ENCODE measurements around the gene EZH2. TPM values are rescaled to one million over a fixed set of nuclear protein-coding genes. Genes with fewer than 3 reads are reported as not detected.
A peak's percentile ranks its signal among the peaks of the same experiment; 100 is the strongest.

EZH2 gene
- total and polyA plus RNA-seq, 2 donors (not counting 3 experiments of a cell fraction or from before 2014, with no cell fraction given): 16.9 to 33.4 TPM

DNA sequence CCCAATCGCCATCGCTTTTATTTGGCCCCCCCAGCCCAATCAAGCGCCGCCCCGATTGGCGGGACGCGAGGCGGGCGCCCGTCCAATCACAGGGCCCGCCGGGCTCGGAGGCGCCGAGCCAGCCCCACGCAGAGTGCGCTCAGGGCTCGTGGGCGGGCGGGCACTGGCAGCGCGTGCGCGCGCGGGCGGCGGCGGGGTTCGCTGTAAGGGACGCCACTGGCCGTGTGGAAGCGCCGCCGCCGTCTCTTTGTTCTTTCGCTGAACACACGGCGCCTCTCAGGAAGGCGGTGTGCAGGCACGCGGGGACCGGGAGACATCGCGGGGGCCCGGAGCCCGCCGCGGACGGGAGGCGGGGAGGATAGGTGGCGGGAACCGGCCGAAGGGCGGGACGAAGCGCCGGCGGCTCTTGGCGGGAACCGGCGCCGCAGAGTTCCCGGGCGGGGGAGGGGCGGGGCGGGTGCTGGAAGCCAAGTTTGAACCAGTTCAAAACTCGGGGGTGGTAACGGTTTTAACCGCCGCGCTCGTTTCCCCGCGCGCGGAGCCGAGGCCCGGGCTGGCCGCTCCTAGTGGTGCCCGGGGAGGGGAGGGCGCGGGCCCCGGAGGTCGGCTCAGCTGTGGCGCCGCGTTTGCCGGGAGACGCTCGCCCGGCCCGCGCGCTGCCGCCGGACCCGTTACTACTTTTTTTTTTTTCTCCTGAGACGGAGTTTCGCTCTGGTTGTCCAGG, 370 bp upstream of the EZH2 start:
- TF ChIP-seq FOS (IDR thresholded peaks at IDR 0.05; ENCODE audit: borderline replicate concordance, insufficient read depth, low read length) (no peak), GATA2 (IDR thresholded peaks at IDR 0.05; ENCODE audit: insufficient read depth, insufficient read length, low read depth, low read length) (no peak), POLR2AphosphoS5 (IDR thresholded peaks at IDR 0.05; ENCODE audit: insufficient read depth, low read depth, low read length) (peak; percentile 69), POLR2A (IDR thresholded peaks at IDR 0.05; ENCODE audit: low read depth, low read length) (peak; percentile 72)
- BruUV-seq (replicated peaks): no TSS peak

DNA sequence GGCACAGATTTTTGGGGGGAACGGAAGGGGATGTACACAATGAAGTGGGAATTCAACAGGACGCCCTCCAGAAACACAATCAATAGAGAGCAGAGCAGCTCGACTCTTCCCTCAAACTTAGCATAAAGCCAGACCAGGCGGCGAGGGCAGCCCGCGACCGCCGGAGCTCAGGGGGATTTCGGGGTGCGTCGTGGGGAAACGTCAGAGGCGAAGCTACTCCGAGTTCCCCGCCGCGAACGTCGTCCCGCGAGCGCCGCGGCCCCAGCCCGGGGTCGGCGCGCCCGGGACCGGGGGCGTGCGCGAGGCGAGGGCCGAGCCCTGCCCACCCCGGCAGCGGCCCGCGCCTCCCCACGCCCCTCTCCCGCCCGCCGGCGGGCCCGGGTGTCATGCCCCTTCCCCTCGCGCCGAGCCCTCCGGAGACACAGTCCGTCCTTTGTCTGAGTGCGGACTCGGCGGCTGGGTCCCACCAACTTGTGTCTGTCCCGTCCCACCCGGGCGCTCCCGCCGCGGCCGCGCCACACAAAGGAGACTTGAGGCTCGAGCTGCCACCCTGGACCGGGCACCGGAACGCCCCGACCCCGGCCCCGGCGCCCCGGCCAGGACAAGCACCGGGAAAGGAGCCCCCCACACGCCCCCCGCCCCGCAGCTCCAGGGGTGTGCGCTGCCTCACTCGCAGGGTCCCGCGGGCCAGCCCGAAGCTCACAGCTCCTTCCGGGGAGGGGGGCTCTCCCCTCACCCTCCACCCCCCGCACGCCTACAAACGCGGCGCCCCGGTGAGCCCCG, 634 bp downstream of the EZH2 start:
- peak overlapping the region; percentile 85 for H2AFZ ChIP-seq (ENCODE audit: low read depth, low read length)
- DNase-seq (ENCODE audit: low read depth, low spot score) (peak; percentile 13), FAIRE-seq (no peak)
- H3K36me3 ChIP-seq (ENCODE audit: control insufficient read depth in 2 of 2, extremely low read depth in 1 of 2, insufficient read depth in 2 of 2, low read length in 2 of 2): no peaks in the 10 kb centered on the region
- peak overlapping the region; percentile 99 for H3K4me2 ChIP-seq (ENCODE audit: insufficient read depth, low read length)
- no peaks in the 10 kb centered on the region for H3K27me3 ChIP-seq (ENCODE audit: control insufficient read depth in 2 of 2, insufficient read depth in 2 of 2, low read length in 2 of 2)
- peak overlapping the region; percentile 92 for H3K9ac ChIP-seq (replicated peaks; ENCODE audit: extremely low read depth, insufficient read depth, low read length)
- CTCF ChIA-PET: interaction anchor here (1.1 to 1.5 kb wide), 7 partner anchors 10 to 58 kb away, joined by 3 to 11 read pairs (median 4); no protein-coding TSS in a partner anchor
- BruUV-seq (replicated peaks): no TSS peak
- peaks cover 9% of the 10 kb centered on the region for H3K4me1 ChIP-seq (ENCODE audit: control insufficient read depth, extremely low read depth, insufficient read depth, low read length)
- no peaks in the 10 kb centered on the region for H3K9me1 ChIP-seq (replicated peaks; ENCODE audit: control insufficient read depth, extremely low read depth, insufficient read depth, low read length)
- peak overlapping the region; percentile 95 to 97 (median 96) for H3K4me3 ChIP-seq (replicated peaks in 1 of 3; ENCODE audit: insufficient read depth in 1 of 3, low read depth in 1 of 3, low read length in 3 of 3)
- H4K20me1 ChIP-seq (replicated peaks; ENCODE audit: control insufficient read depth, extremely low read depth, insufficient read depth, low read length): peaks cover 6% of the 10 kb centered on the region
- POLR2A ChIA-PET: no interaction called here
- H3K79me2 ChIP-seq (ENCODE audit: control insufficient read depth, insufficient read depth, low read length): peaks cover 55% of the 10 kb centered on the region
- no peaks in the 10 kb centered on the region for H3K9me3 ChIP-seq (replicated peaks; ENCODE audit: control insufficient read depth, insufficient read depth, low read length)
- intact Hi-C loops (cut with micrococcal nuclease) (loop anchor here (1.0 to 10.0 kb wide), 12 partner anchors 37 to 309 kb away; partner anchors contain the start of genes PDIA4, ZNF398 and ZNF786), dilution Hi-C loops (cut with MboI; ENCODE audit: extremely low pct_ligation_motif_present, low sequenced_read_pairs) (no loop called here)
- H3K27ac ChIP-seq (ENCODE audit: insufficient read depth, low read depth, low read length): peak overlapping the region; percentile 55
- TF ChIP-seq, protein P1, sequence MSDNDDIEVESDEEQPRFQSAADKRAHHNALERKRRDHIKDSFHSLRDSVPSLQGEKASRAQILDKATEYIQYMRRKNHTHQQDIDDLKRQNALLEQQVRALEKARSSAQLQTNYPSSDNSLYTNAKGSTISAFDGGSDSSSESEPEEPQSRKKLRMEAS (IDR thresholded peaks at IDR 0.05; ENCODE audit: insufficient read depth, insufficient read length): no peak
- TF ChIP-seq, protein P2, sequence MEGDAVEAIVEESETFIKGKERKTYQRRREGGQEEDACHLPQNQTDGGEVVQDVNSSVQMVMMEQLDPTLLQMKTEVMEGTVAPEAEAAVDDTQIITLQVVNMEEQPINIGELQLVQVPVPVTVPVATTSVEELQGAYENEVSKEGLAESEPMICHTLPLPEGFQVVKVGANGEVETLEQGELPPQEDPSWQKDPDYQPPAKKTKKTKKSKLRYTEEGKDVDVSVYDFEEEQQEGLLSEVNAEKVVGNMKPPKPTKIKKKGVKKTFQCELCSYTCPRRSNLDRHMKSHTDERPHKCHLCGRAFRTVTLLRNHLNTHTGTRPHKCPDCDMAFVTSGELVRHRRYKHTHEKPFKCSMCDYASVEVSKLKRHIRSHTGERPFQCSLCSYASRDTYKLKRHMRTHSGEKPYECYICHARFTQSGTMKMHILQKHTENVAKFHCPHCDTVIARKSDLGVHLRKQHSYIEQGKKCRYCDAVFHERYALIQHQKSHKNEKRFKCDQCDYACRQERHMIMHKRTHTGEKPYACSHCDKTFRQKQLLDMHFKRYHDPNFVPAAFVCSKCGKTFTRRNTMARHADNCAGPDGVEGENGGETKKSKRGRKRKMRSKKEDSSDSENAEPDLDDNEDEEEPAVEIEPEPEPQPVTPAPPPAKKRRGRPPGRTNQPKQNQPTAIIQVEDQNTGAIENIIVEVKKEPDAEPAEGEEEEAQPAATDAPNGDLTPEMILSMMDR (IDR thresholded peaks at IDR 0.05; ENCODE audit: extremely low read depth in 1 of 2, insufficient read depth in 1 of 2, low read depth in 1 of 2, low read length in 2 of 2): no peak
- TF ChIP-seq JUN (IDR thresholded peaks at IDR 0.05; ENCODE audit: borderline replicate concordance, insufficient read depth, insufficient read length, low read depth) (no peak), EZH2 (IDR thresholded peaks at IDR 0.05; ENCODE audit: borderline replicate concordance, low read depth, low read length, severe bottlenecking) (no peak), GATA2 (IDR thresholded peaks at IDR 0.05; ENCODE audit: insufficient read depth, insufficient read length, low read depth, low read length) (no peak), MYC (IDR thresholded peaks at IDR 0.05; ENCODE audit: low read depth, low read length) (no peak), FOS (IDR thresholded peaks at IDR 0.05; ENCODE audit: borderline replicate concordance, insufficient read depth, low read length) (no peak), POLR2A (IDR thresholded peaks at IDR 0.05; ENCODE audit: low read depth, low read length) (no peak), POLR2AphosphoS5 (IDR thresholded peaks at IDR 0.05; ENCODE audit: insufficient read depth, low read depth, low read length) (no peak)

More for the DNA sequence above, 370 bp upstream of the EZH2 start:
- Histone ChIP-seq H3K9ac (replicated peaks; ENCODE audit: extremely low read depth, insufficient read depth, low read length) (peak overlapping the region; percentile 90), H2AFZ (ENCODE audit: low read depth, low read length) (peak overlapping the region; percentile 88), H3K27ac (ENCODE audit: insufficient read depth, low read depth, low read length) (peak overlapping the region; percentile 81), H4K20me1 (replicated peaks; ENCODE audit: control insufficient read depth, extremely low read depth, insufficient read depth, low read length) (peaks cover 6% of the 10 kb centered on the region), H3K4me1 (ENCODE audit: control insufficient read depth, extremely low read depth, insufficient read depth, low read length) (peaks cover 9% of the 10 kb centered on the region), H3K9me1 (replicated peaks; ENCODE audit: control insufficient read depth, extremely low read depth, insufficient read depth, low read length) (no peaks in the 10 kb centered on the region), H3K4me3 (replicated peaks in 1 of 3; ENCODE audit: insufficient read depth in 1 of 3, low read depth in 1 of 3, low read length in 3 of 3) (peak overlapping the region; percentile 74 to 97 (median 95)), H3K4me2 (ENCODE audit: insufficient read depth, low read length) (peak overlapping the region; percentile 14), H3K27me3 (ENCODE audit: control insufficient read depth in 2 of 2, insufficient read depth in 2 of 2, low read length in 2 of 2) (no peaks in the 10 kb centered on the region), H3K9me3 (replicated peaks; ENCODE audit: control insufficient read depth, insufficient read depth, low read length) (no peaks in the 10 kb centered on the region), H3K36me3 (ENCODE audit: control insufficient read depth in 2 of 2, extremely low read depth in 1 of 2, insufficient read depth in 2 of 2, low read length in 2 of 2) (no peaks in the 10 kb centered on the region), H3K79me2 (ENCODE audit: control insufficient read depth, insufficient read depth, low read length) (peaks cover 45% of the 10 kb centered on the region)
- peak; percentile 92 for DNase-seq (ENCODE audit: low read depth, low spot score)
- ChIA-PET CTCF (interaction anchor here (1.0 kb wide), 1 partner anchor 57 kb away, joined by 3 read pairs; no protein-coding TSS in a partner anchor), POLR2A (no interaction called here)
- dilution Hi-C loops (cut with MboI; ENCODE audit: extremely low pct_ligation_motif_present, low sequenced_read_pairs): no loop called here
- intact Hi-C loops (cut with micrococcal nuclease): loop anchor here (1.0 to 10.0 kb wide), 10 partner anchors 38 to 310 kb away; partner anchors contain the start of genes PDIA4, ZNF398 and ZNF786
- FAIRE-seq: peak; percentile 18
